ENCODE results near the gene GRK4.
"Not testable (repeated sequence)": the region's sequence is repeated elsewhere in the genome, so short reads cannot be mapped to it uniquely, and the experiment has no call there.

GRCh38 chr4:2918300-2918699, 45.1 kb upstream of the GRK4 start:
- not testable (repeated sequence) for TF ChIP-seq CTCF (conservative IDR thresholded peaks at IDR 0.05; ENCODE audit: low read length); EZH2phosphoT487 (IDR thresholded peaks at IDR 0.05; ENCODE audit: borderline replicate concordance)

Data from Loucy (cell line).